Bronchial epithelial cell (primary cell): Measurements from ENCODE around the gene RGS6. TPM values are rescaled to one million over a fixed set of nuclear protein-coding genes. Genes with fewer than 3 reads are reported as not detected.
"Not testable (repeated sequence)": the region's sequence is repeated elsewhere in the genome, so short reads cannot be mapped to it uniquely, and the experiment has no call there.

Experiments used
- DNase-seq: peaks from one replicate; pipeline ENCODE4 v3.0.0-alpha.2; 2010; ENCODE audit warnings: low read depth
- FAIRE-seq: peaks from 2 replicates; lab custom pipeline; 2011; peaks lifted over from hg19 to GRCh38; lab: Jason Lieb, UNC
- H3K27me3 ChIP-seq: 2 replicates; pipeline ENCODE4 v1.5.1; 2011; ENCODE audit warnings: low read length; ENCODE audit not compliant: control insufficient read depth, insufficient read depth
- H3K36me3 ChIP-seq: 2 replicates; pipeline ENCODE4 v1.5.1; 2011; ENCODE audit warnings: low read length; ENCODE audit not compliant: control insufficient read depth, insufficient read depth
- H3K4me3 ChIP-seq: 2 replicates; pipeline ENCODE4 v1.5.1; 2011; ENCODE audit warnings: mild to moderate bottlenecking, low read depth, low read length, control low read depth
- CTCF ChIP-seq: IDR thresholded peaks from 2 replicates; pipeline ENCODE4 v1.5.1; 2011; ENCODE audit warnings: mild to moderate bottlenecking, moderate library complexity, low read length, control low read depth, inconsistent platforms; ENCODE audit not compliant: insufficient read depth, severe bottlenecking
- total RNA-seq: library from RNA; depleted of rRNA; stranded (reverse); fragments of >200 nt; gene quantifications from 2 replicates; pipeline ENCODE4 v1.2.1, GENCODE V29; 2014

The RGS6 gene
- total RNA-seq, 1 donor from 2014 or later, result not detected

- Histone ChIP-seq H3K27me3 (no peaks in the 10 kb centered on the region), H3K36me3 (no peaks in the 10 kb centered on the region), H3K4me3 (no peak overlapping the region)
- TF ChIP-seq CTCF, result no peak
- no peak for FAIRE-seq
- DNase-seq, result no peak
These were observed 534.1 kb downstream of the RGS6 start for GRCh38 chr14:72466325-72466724.

GRCh38 chr14:72471346-72471745 lies 539.1 kb downstream of the RGS6 start:
- H3K4me3 ChIP-seq, result no peak overlapping the region
- DNase-seq (no peak), FAIRE-seq (no peak)
- H3K27me3 ChIP-seq, result no peaks in the 10 kb centered on the region
- no peaks in the 10 kb centered on the region for H3K36me3 ChIP-seq
- no peak for TF ChIP-seq CTCF

GRCh38 chr14:72472845-72473244 lies 540.6 kb downstream of the RGS6 start:
- TF ChIP-seq CTCF, result no peak
- DNase-seq (no peak), FAIRE-seq (no peak)
- no peaks in the 10 kb centered on the region for H3K27me3 ChIP-seq
- H3K4me3 ChIP-seq, result no peak overlapping the region
- no peaks in the 10 kb centered on the region for H3K36me3 ChIP-seq

- no peaks in the 10 kb centered on the region for H3K36me3 ChIP-seq
- peak; percentile 15 for DNase-seq
- H3K4me3 ChIP-seq, result no peak overlapping the region
- peak; percentile 60 for FAIRE-seq
- H3K27me3 ChIP-seq, result no peaks in the 10 kb centered on the region
- no peak for TF ChIP-seq CTCF
These were observed 544.6 kb downstream of the RGS6 start for GRCh38 chr14:72476657-72477499.

- DNase-seq, H3K4me3 ChIP-seq, H3K27me3 ChIP-seq, FAIRE-seq, H3K36me3 ChIP-seq: not testable (repeated sequence)
These were observed 545.3 kb downstream of the RGS6 start for GRCh38 chr14:72477578-72477977.

- no peak for DNase-seq
- Histone ChIP-seq H3K36me3 (no peaks in the 10 kb centered on the region), H3K4me3 (no peak overlapping the region), H3K27me3 (no peaks in the 10 kb centered on the region)
- TF ChIP-seq CTCF, result no peak
- no peak for FAIRE-seq
These were observed 546.3 kb downstream of the RGS6 start for GRCh38 chr14:72478471-72478893.
